Effector memory CD8-positive, alpha-beta T cell (primary cell): Measurements from ENCODE around the gene SBF2.

Experiments used
- ATAC-seq: fragments of 150-1000 bp; cut with Tn5 transposase; replicated peaks from 2 replicates; pipeline ENCODE4 v1.10.0; 2021; ENCODE audit warnings: mild to moderate bottlenecking, moderate library complexity
- DNase-seq, 3 experiments: peaks; one replicate each; pipeline ENCODE4 v3.0.0; 2021
- H3K27ac Mint-ChIP-seq, 2 donors: one replicate each; pipeline ENCODE4 v1.8.0; 2022; ENCODE audit warnings: mild to moderate bottlenecking in 2 of 2, mixed read lengths in 2 of 2, moderate library complexity in 2 of 2
- H3K27me3 Mint-ChIP-seq, 2 donors: one replicate each; pipeline ENCODE4 v1.8.0; 2022; ENCODE audit warnings: mixed read lengths in 2 of 2
- H3K36me3 Mint-ChIP-seq: one replicate; pipeline ENCODE4 v1.8.0; 2022; ENCODE audit warnings: mild to moderate bottlenecking, moderate library complexity, mixed read lengths; ENCODE audit not compliant: insufficient read depth
- H3K4me1 Mint-ChIP-seq, 2 donors: one replicate each; pipeline ENCODE4 v1.8.0; 2022; ENCODE audit warnings: low read depth in 2 of 2, mixed read lengths in 2 of 2
- H3K4me3 Mint-ChIP-seq, 2 donors: one replicate each; pipeline ENCODE4 v1.8.0; 2022; ENCODE audit warnings: mild to moderate bottlenecking in 2 of 2, mixed read lengths in 2 of 2, moderate library complexity in 2 of 2
- H3K9me3 Mint-ChIP-seq, 2 donors: one replicate each; pipeline ENCODE4 v1.8.0; 2022; ENCODE audit warnings: mixed read lengths in 2 of 2

Gene SBF2

DNA sequence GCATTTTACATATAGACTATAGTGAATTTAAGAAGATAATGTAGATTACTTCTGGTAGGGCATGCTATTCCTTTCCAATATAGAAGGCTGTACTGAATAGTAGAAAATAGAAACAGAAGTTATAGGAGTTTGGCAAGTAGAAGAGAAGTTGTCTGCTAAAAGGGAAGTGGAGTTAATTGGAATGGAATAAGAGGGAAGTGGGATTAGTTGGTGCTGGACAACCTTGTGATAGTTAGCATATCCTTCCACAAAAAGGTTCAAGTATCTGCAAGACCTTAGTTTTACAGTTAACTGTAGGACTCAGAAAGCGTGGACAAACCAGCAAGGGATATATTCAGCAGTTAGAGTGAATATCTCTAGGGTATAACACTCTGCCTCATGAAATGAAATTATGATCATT is 444.6 kb downstream of the SBF2 start:
- peaks cover 13% of the 10 kb centered on the region for H3K36me3 Mint-ChIP-seq
- H3K4me3 Mint-ChIP-seq: no peak overlapping the region
- ATAC-seq (no peak), DNase-seq (no peak)
- no peak overlapping the region for H3K27ac Mint-ChIP-seq
- H3K27me3 Mint-ChIP-seq: no peaks in the 10 kb centered on the region
- H3K9me3 Mint-ChIP-seq: no peaks in the 10 kb centered on the region
- no peaks in the 10 kb centered on the region for H3K4me1 Mint-ChIP-seq

DNA sequence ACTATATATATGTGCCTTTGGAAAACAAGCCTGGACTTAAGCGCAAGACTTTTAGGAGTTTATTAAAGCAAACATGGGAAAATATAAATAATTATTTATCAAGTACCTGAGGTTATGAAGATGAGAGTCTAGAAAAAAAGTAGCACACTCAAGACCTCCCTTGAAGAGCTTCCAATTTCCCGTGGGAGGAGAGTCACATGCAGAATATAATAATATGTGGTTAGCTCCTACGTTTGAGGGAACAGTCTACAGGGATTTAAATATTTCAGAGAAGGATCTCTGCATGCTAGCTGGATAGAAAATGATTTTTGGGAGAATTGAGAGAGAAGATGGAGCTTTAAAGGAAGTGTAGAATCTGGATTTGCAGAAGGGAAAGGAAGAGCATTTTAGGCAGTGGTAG is 446.4 kb downstream of the SBF2 start:
- Mint-ChIP-seq H3K4me1 (no peaks in the 10 kb centered on the region), H3K4me3 (no peak overlapping the region), H3K27ac (no peak overlapping the region), H3K27me3 (no peaks in the 10 kb centered on the region), H3K9me3 (no peaks in the 10 kb centered on the region), H3K36me3 (peaks cover 13% of the 10 kb centered on the region)
- ATAC-seq (no peak), DNase-seq (no peak)

DNA sequence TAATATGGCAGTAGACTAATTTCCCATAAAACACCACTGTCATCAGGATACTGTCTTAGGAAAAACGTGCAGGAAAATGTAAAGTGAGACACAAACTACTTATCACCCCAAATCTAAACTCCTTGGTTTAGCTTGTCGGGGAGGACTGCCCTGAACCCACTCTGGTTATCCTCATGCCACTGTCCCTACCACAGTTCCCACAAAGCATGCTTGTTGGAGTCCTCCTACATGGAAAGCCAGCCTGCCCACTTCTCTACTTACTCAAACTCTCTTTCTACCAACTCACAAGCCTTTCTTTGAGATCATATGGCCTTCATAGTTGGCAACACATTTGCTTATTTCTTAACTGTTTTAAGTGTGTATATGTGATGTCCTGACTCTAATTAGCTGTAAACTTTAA is 451.1 kb downstream of the SBF2 start:
- H3K4me1 Mint-ChIP-seq: peaks cover 0 to 4% of the 10 kb centered on the region in 2 donors
- DNase-seq (no peak), ATAC-seq (no peak)
- no peak overlapping the region for H3K4me3 Mint-ChIP-seq
- H3K27me3 Mint-ChIP-seq: no peaks in the 10 kb centered on the region
- H3K9me3 Mint-ChIP-seq: no peaks in the 10 kb centered on the region
- no peak overlapping the region for H3K27ac Mint-ChIP-seq
- H3K36me3 Mint-ChIP-seq: peaks cover 25% of the 10 kb centered on the region

DNA sequence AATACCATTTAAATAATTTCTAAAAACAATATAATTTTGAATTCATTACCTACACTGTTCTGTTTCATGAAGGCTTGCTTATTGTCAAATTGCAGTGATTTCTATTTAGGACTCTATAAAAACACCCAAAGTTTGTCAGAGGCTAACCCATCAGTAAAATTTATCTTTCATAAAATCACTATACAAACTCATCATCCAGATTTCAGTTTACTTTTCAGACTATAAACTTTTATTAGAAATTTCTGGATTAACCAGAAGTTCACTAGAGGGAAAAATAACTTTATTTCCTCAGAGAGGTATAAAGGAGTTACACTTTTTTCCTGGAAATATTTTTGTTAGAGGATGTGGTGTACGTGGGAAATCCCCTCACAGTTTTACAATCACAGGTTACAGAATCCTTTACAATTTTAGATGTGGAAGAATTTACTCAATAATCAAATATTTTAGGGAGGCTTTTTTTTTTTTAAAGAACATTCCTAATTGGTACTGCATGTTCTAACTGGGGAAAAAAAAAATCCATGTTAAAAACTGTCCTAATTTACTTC is 453.5 kb downstream of the SBF2 start:
- no peak overlapping the region for H3K4me3 Mint-ChIP-seq
- ATAC-seq: no peak
- no peaks in the 10 kb centered on the region for H3K27me3 Mint-ChIP-seq
- H3K9me3 Mint-ChIP-seq: no peaks in the 10 kb centered on the region
- peaks cover 0 to 4% of the 10 kb centered on the region in 2 donors for H3K4me1 Mint-ChIP-seq
- no peak overlapping the region for H3K27ac Mint-ChIP-seq
- peaks cover 16% of the 10 kb centered on the region for H3K36me3 Mint-ChIP-seq
- no peak for DNase-seq

DNA sequence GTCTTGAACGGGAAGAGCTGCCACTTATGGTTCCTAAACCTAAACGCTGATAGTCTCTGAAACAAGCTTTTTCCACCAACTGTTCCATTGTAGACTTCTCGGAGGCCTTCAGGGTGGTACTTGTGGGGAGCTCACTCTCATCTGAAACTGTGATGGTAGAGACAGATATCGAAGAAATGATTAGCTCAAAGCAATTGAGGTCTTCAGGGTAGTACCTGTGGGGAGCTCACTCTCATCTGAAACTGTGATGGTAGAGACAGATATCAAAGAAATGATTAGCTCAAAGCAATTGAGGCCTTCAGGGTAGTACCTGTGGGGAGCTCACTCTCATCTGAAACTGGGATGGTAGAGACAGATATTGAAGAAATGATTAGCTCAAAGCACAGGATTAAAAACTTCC is 454.5 kb downstream of the SBF2 start:
- no peak overlapping the region for H3K27ac Mint-ChIP-seq
- no peaks in the 10 kb centered on the region for H3K9me3 Mint-ChIP-seq
- H3K36me3 Mint-ChIP-seq: peaks cover 13% of the 10 kb centered on the region
- peaks cover 0 to 4% of the 10 kb centered on the region in 2 donors for H3K4me1 Mint-ChIP-seq
- no peak overlapping the region for H3K4me3 Mint-ChIP-seq
- ATAC-seq (no peak), DNase-seq (no peak)
- H3K27me3 Mint-ChIP-seq: no peaks in the 10 kb centered on the region

DNA sequence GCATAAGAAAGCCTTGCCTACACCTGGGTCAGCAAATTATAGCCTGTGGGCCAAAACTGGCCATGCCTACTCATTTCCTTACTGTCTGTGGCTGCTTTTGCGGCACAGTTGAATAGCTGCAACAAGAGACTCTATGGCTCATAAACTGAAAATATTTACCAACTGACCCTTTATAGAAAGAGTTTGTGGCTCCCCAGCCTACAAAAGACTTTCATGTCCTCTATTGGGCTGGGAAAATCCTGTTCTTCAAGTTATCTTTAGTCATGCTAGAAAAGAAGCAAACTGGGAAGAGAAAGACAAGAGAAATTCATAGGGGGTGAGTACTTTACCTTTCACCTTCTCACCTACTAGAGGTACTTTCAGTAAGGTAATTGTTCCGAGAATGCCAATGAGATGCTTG is 455.1 kb downstream of the SBF2 start:
- Mint-ChIP-seq H3K27ac (no peak overlapping the region), H3K27me3 (no peaks in the 10 kb centered on the region), H3K9me3 (no peaks in the 10 kb centered on the region), H3K36me3 (peaks cover 15% of the 10 kb centered on the region), H3K4me3 (no peak overlapping the region), H3K4me1 (peaks cover 0 to 4% of the 10 kb centered on the region in 2 donors)
- no peak for ATAC-seq
- no peak for DNase-seq

DNA sequence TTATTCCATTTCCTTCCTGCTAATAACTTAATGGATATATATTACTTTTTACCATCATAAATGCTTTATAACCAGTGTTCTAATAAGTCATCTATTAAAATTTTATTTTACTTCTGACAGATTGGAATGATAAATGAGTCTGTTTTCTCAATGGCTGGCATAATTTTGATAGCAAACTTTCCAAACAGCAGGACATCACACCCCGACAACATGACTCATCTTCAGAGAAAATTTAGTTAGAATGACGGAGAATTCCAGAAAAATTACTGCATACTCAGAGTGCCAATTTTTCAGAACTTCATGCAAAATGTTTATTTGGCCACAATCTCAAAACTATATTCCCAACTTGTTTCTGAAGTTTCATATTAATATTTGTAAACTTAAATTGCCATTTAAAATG is 455.8 kb downstream of the SBF2 start:
- H3K9me3 Mint-ChIP-seq: no peaks in the 10 kb centered on the region
- H3K27me3 Mint-ChIP-seq: no peaks in the 10 kb centered on the region
- no peak overlapping the region for H3K27ac Mint-ChIP-seq
- no peak overlapping the region for H3K4me3 Mint-ChIP-seq
- H3K4me1 Mint-ChIP-seq: peaks cover 0 to 4% of the 10 kb centered on the region in 2 donors
- no peak for ATAC-seq
- no peak for DNase-seq
- peaks cover 15% of the 10 kb centered on the region for H3K36me3 Mint-ChIP-seq

DNA sequence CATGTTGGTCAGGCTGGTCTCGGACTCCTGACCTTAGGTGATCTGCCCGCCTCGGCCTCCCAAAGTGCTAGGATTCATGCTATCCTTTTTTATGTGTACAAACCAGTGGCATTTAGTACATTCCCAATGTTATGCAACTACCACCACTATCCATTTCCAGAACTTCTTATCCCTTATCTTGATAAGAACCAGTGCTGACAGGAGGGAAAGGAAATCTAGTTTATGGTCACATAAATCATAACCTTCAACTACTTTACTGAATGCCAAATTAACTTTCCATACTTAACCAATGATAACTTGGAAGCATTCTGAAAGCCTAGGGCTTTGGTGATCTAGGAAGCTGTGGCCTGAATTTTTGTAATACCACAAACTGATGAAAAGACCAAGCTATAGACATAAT is 459.7 kb downstream of the SBF2 start:
- no peak for ATAC-seq
- Mint-ChIP-seq H3K36me3 (peaks cover 15% of the 10 kb centered on the region), H3K4me3 (no peak overlapping the region), H3K27ac (no peak overlapping the region), H3K27me3 (no peaks in the 10 kb centered on the region), H3K4me1 (no peaks in the 10 kb centered on the region), H3K9me3 (no peaks in the 10 kb centered on the region)
- DNase-seq: no peak

DNA sequence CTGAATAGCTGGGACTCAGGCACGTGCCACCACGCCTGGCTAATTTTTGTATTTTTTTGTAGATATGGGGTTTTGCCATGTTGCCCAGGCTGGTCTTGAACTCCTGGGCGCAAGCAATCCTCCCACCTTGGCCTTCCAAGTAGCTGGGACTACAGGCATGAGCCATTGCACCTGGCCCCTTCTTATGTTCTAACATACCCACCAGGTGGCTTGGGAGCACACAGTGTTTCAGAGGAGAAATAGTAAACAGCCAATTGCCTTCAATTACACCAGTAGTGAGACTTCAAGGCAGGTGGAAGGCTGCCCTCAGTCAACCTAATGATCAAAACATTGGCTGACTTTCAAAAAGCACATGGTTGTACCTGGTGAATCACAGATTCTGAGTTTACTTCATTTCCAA is 462.9 kb downstream of the SBF2 start:
- no peaks in the 10 kb centered on the region for H3K27me3 Mint-ChIP-seq
- DNase-seq: no peak
- no peak for ATAC-seq
- H3K27ac Mint-ChIP-seq: no peak overlapping the region
- peaks cover 2% of the 10 kb centered on the region for H3K36me3 Mint-ChIP-seq
- H3K4me1 Mint-ChIP-seq: no peaks in the 10 kb centered on the region
- no peak overlapping the region for H3K4me3 Mint-ChIP-seq
- H3K9me3 Mint-ChIP-seq: no peaks in the 10 kb centered on the region

DNA sequence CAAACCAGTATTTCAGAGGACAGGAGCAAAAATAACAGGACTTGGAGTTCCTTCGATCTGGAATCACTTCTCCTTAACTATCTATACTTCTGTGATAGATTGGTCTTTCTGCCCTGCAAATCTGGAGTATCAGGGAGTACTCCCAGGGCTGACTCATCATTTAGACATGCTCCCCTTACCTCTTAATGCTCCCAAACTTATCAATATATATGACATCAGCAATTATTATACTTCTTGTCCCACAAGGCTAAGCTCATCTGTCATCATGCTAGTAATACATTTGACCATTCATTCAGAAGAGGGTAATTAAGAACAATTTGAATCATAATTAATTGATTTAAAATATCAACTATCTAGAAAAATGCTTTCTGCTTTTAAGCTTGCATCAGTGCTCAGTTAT is 466.3 kb downstream of the SBF2 start:
- ATAC-seq (no peak), DNase-seq (no peak)
- peaks cover 3% of the 10 kb centered on the region for H3K36me3 Mint-ChIP-seq
- H3K4me3 Mint-ChIP-seq: no peak overlapping the region
- no peak overlapping the region for H3K27ac Mint-ChIP-seq
- no peaks in the 10 kb centered on the region for H3K9me3 Mint-ChIP-seq
- H3K27me3 Mint-ChIP-seq: no peaks in the 10 kb centered on the region
- no peaks in the 10 kb centered on the region for H3K4me1 Mint-ChIP-seq

DNA sequence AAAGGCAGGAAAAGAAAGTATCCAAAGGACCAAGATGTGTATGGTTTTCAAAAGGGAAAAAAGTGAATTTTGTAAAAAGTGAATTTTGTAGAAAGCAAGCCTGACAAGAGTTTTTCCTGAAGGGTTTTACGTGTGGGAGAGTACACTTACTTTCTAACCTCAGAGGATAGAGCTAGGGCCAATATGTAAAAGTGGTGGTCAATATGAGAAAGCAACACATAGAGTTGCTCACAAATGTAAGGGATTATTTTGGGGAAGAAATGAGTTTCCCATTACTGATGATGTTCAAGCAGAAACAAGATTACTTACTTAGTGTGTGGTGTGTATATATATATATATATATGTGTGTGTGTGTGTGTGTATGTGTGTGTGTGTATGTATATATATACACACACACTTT is 467.6 kb downstream of the SBF2 start:
- Mint-ChIP-seq H3K27me3 (no peaks in the 10 kb centered on the region), H3K4me1 (no peaks in the 10 kb centered on the region), H3K27ac (no peak overlapping the region), H3K9me3 (no peaks in the 10 kb centered on the region), H3K36me3 (peaks cover 6% of the 10 kb centered on the region), H3K4me3 (no peak overlapping the region)
- ATAC-seq (no peak), DNase-seq (no peak)

DNA sequence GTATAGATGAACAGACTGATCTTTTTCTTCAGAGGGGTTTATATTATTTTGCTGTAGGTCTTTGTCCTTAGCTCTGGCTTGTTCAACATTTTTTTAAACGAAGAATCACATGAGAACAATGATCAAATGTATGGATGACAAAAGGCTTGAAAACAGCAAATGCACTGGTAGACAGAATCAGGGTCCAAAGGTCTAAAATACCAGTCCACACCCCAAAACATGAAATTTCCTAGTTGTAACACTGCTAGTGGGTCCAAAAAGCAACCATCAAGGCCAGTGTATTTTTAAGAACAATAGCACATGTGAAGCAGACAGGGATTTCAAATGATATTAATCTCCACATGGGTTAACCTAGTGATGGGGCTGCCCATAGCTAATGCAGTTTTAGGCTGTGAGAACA is 468.1 kb downstream of the SBF2 start:
- no peak overlapping the region for H3K4me3 Mint-ChIP-seq
- H3K27me3 Mint-ChIP-seq: no peaks in the 10 kb centered on the region
- H3K9me3 Mint-ChIP-seq: no peaks in the 10 kb centered on the region
- DNase-seq: no peak
- H3K4me1 Mint-ChIP-seq: no peaks in the 10 kb centered on the region
- H3K27ac Mint-ChIP-seq: no peak overlapping the region
- ATAC-seq: no peak
- peaks cover 6% of the 10 kb centered on the region for H3K36me3 Mint-ChIP-seq

DNA sequence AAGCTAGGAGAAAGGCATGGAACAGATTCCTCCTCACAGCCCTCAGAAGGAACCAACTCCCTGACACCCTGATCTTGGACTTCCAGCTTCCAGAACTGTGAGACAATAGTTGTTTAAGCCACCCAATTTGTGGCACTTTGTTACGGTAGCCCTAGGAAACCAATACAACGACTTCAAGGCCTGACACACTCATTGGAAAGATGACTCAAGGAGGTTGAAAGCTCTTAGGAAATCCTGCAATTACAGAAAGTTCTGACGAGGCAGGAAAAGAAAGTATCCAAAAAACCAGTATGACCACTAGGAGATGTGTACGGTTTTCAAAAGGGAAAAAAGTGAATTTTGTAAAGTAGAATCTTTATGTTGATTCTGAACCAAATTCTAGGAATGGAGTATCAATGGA is 468.7 kb downstream of the SBF2 start:
- H3K36me3 Mint-ChIP-seq: peaks cover 6% of the 10 kb centered on the region
- H3K4me1 Mint-ChIP-seq: no peaks in the 10 kb centered on the region
- no peak overlapping the region for H3K27ac Mint-ChIP-seq
- ATAC-seq (no peak), DNase-seq (no peak)
- no peak overlapping the region for H3K4me3 Mint-ChIP-seq
- H3K9me3 Mint-ChIP-seq: no peaks in the 10 kb centered on the region
- H3K27me3 Mint-ChIP-seq: no peaks in the 10 kb centered on the region

DNA sequence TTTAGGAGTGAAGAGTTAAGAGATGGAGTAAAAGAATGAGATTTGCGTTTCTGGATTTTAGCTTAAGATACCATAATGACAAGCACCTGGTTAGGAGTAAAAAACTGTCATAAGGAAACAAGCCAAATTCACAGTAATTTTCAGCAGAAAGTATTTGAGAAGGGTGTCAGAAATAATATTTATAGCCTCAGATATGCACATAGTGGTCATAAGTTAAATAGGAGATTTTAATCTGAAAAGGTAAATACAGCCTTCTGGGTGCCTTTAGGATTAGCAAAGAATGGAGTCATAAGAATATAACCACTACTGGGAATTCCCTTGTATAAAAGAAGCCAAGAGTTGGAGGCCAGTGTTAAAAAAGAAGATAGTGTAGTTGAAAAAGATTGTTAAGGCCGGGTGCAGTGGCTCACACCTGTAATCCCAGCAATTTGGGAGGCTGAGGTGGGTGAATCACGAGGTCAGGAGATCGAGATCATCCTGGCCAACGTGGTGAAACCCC is 470.1 kb downstream of the SBF2 start:
- ATAC-seq: no peak
- Mint-ChIP-seq H3K27me3 (no peaks in the 10 kb centered on the region), H3K27ac (no peak overlapping the region), H3K4me1 (no peaks in the 10 kb centered on the region), H3K36me3 (peaks cover 6% of the 10 kb centered on the region), H3K9me3 (no peaks in the 10 kb centered on the region), H3K4me3 (no peak overlapping the region)
- DNase-seq: no peak

DNA sequence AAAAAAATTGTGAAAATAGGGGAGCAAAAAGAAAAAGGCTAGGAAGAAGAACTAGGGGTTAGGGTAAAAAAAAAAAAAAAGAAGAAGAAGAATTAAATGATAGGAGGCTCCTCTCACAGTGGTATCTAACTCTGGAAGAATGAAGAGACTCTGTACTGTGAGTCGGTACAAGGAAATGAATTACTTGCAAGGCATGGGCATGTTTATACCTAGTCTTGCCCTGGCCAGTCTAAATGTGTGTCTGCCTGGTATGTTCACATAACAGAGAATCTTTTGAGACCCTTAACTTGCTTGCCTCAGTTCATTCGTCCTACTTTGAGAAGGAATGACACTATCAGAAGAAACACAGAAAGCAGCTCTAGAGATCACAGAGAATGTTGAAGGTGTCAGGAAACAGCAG is 470.6 kb downstream of the SBF2 start:
- ATAC-seq: no peak
- H3K4me3 Mint-ChIP-seq: no peak overlapping the region
- no peak for DNase-seq
- H3K27me3 Mint-ChIP-seq: no peaks in the 10 kb centered on the region
- no peaks in the 10 kb centered on the region for H3K4me1 Mint-ChIP-seq
- H3K27ac Mint-ChIP-seq: no peak overlapping the region
- no peaks in the 10 kb centered on the region for H3K9me3 Mint-ChIP-seq
- H3K36me3 Mint-ChIP-seq: peaks cover 6% of the 10 kb centered on the region
